ENCODE measurements around the gene ABCA6.

The ABCA6 gene

GRCh38 chr17:69056179-69056823 is 85.4 kb downstream of the ABCA6 start:
- H3K36me3 ChIP-seq (replicated peaks; ENCODE audit: low read depth, low read length), result no peaks in the 10 kb centered on the region
- peaks cover 6% of the 10 kb centered on the region for H3K4me1 ChIP-seq (ENCODE audit: low read length)
- H3K27ac ChIP-seq (ENCODE audit: low read length), result no peak overlapping the region
- TF ChIP-seq, protein P1, sequence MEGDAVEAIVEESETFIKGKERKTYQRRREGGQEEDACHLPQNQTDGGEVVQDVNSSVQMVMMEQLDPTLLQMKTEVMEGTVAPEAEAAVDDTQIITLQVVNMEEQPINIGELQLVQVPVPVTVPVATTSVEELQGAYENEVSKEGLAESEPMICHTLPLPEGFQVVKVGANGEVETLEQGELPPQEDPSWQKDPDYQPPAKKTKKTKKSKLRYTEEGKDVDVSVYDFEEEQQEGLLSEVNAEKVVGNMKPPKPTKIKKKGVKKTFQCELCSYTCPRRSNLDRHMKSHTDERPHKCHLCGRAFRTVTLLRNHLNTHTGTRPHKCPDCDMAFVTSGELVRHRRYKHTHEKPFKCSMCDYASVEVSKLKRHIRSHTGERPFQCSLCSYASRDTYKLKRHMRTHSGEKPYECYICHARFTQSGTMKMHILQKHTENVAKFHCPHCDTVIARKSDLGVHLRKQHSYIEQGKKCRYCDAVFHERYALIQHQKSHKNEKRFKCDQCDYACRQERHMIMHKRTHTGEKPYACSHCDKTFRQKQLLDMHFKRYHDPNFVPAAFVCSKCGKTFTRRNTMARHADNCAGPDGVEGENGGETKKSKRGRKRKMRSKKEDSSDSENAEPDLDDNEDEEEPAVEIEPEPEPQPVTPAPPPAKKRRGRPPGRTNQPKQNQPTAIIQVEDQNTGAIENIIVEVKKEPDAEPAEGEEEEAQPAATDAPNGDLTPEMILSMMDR (IDR thresholded peaks at IDR 0.05; ENCODE audit: low read depth, low read length), result no peak
- TF ChIP-seq EZH2phosphoT487 (IDR thresholded peaks at IDR 0.05; ENCODE audit: low read depth), result no peak
- H3K9me3 ChIP-seq (ENCODE audit: insufficient read depth, low read length), result peaks cover 4% of the 10 kb centered on the region; the same call in 1 of the 2 replicates
- H3K4me2 ChIP-seq (ENCODE audit: low read length), result no peak overlapping the region
- H3K27me3 ChIP-seq (ENCODE audit: low read depth, low read length), result no peaks in the 10 kb centered on the region
- H3K79me2 ChIP-seq (ENCODE audit: low read length), result no peaks in the 10 kb centered on the region
- H4K20me1 ChIP-seq (ENCODE audit: insufficient read depth, low read length), result no peaks in the 10 kb centered on the region
- H2AFZ ChIP-seq (ENCODE audit: low read depth, low read length), result no peak overlapping the region
- H3K9ac ChIP-seq (ENCODE audit: low read length), result no peak overlapping the region
- no peak overlapping the region for H3K4me3 ChIP-seq (ENCODE audit: low read length)

DNA sequence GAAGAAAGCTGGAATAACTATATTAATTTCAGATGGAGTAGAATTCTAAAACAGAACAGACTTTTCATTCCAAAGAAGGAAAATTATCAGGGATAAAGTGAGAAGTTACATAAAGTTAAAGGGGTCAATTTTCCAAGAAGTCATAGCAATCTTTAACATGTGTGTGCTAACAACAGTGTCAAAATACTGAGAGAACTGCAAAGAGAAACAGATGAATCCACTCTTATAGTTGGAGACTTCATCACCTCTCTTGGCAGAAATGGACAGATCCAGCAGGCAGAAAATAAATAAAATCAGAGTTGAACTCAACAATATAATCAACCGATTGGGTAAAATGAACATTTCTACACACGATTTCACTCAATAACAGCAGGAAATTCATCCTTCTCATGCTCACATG is 86.4 kb downstream of the ABCA6 start:
- Histone ChIP-seq H4K20me1 (ENCODE audit: insufficient read depth, low read length) (no peaks in the 10 kb centered on the region), H3K4me2 (ENCODE audit: low read length) (no peak overlapping the region), H3K27ac (ENCODE audit: low read length) (no peak overlapping the region)

DNA sequence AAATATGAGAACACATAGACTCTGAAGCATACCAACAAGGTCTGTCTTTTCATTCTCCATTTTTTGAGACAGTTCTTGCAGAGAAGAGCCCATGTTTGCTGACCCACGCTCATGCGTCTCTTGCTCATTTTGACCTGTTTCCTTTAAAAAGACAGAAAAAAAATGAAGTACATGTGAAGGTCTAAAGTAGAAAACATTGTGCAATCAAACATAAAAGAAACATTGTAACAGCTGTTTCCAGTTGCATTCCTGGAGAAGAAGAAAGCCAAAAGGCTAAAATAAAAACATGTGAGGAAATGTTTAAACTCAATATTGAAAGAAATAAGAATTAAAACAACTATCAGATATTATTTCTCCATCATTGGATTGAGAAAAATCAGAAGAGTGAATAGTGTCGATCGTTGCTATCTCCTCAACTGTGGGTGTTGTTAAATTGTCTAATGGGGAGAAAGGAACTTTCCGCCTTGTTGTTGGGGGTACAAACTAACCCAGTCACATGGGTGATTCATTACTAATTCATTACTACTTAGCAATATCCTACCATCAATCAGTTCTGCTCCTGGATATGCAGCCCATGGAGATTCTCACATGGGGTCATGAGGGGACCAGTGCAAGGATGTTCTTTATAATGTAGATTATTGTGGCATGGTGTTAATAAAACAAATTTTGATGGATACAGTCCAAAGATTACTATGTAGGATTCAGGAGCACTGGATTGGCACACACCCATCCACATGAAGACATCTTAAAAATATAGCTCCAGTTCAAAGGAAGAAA is 90.5 kb downstream of the ABCA6 start:
- H3K9me3 ChIP-seq (ENCODE audit: insufficient read depth, low read length), result no peaks in the 10 kb centered on the region
- H3K36me3 ChIP-seq (replicated peaks; ENCODE audit: low read depth, low read length), result no peaks in the 10 kb centered on the region
- no peak overlapping the region for H3K27ac ChIP-seq (ENCODE audit: low read length)
- no peaks in the 10 kb centered on the region for H3K4me1 ChIP-seq (ENCODE audit: low read length)
- H3K27me3 ChIP-seq (ENCODE audit: low read depth, low read length), result no peaks in the 10 kb centered on the region
- no peak overlapping the region for H3K4me2 ChIP-seq (ENCODE audit: low read length)
- no peak overlapping the region for H3K9ac ChIP-seq (ENCODE audit: low read length)
- TF ChIP-seq EZH2phosphoT487 (IDR thresholded peaks at IDR 0.05; ENCODE audit: low read depth), result no peak
- TF ChIP-seq, protein P1 (IDR thresholded peaks at IDR 0.05; ENCODE audit: low read depth, low read length), result no peak
- no peak overlapping the region for H3K4me3 ChIP-seq (ENCODE audit: low read length)
- H2AFZ ChIP-seq (ENCODE audit: low read depth, low read length), result no peak overlapping the region
- H3K79me2 ChIP-seq (ENCODE audit: low read length), result no peaks in the 10 kb centered on the region
- H4K20me1 ChIP-seq (ENCODE audit: insufficient read depth, low read length), result no peaks in the 10 kb centered on the region

More for the DNA sequence above, 86.4 kb downstream of the ABCA6 start:
- Histone ChIP-seq H3K79me2 (ENCODE audit: low read length) (no peaks in the 10 kb centered on the region), H2AFZ (ENCODE audit: low read depth, low read length) (no peak overlapping the region), H3K9me3 (ENCODE audit: insufficient read depth, low read length) (peaks cover 4% of the 10 kb centered on the region; the same call in 1 of the 2 replicates), H3K4me3 (ENCODE audit: low read length) (no peak overlapping the region), H3K36me3 (replicated peaks; ENCODE audit: low read depth, low read length) (no peaks in the 10 kb centered on the region), H3K4me1 (ENCODE audit: low read length) (no peaks in the 10 kb centered on the region), H3K27me3 (ENCODE audit: low read depth, low read length) (no peaks in the 10 kb centered on the region), H3K9ac (ENCODE audit: low read length) (no peak overlapping the region)
- TF ChIP-seq EZH2phosphoT487 (IDR thresholded peaks at IDR 0.05; ENCODE audit: low read depth), result no peak
- TF ChIP-seq, protein P1 (IDR thresholded peaks at IDR 0.05; ENCODE audit: low read depth, low read length), result no peak

- H3K9ac ChIP-seq (ENCODE audit: low read length), result no peak overlapping the region
- no peaks in the 10 kb centered on the region for H3K27me3 ChIP-seq (ENCODE audit: low read depth, low read length)
- no peaks in the 10 kb centered on the region for H4K20me1 ChIP-seq (ENCODE audit: insufficient read depth, low read length)
- no peaks in the 10 kb centered on the region for H3K4me1 ChIP-seq (ENCODE audit: low read length)
- no peak overlapping the region for H2AFZ ChIP-seq (ENCODE audit: low read depth, low read length)
- TF ChIP-seq EZH2phosphoT487 (IDR thresholded peaks at IDR 0.05; ENCODE audit: low read depth), result no peak
- TF ChIP-seq, protein P1 (IDR thresholded peaks at IDR 0.05; ENCODE audit: low read depth, low read length), result no peak
- H3K27ac ChIP-seq (ENCODE audit: low read length), result no peak overlapping the region
- H3K9me3 ChIP-seq (ENCODE audit: insufficient read depth, low read length), result no peaks in the 10 kb centered on the region
- H3K36me3 ChIP-seq (replicated peaks; ENCODE audit: low read depth, low read length), result no peaks in the 10 kb centered on the region
- H3K79me2 ChIP-seq (ENCODE audit: low read length), result no peaks in the 10 kb centered on the region
- no peak overlapping the region for H3K4me2 ChIP-seq (ENCODE audit: low read length)
- no peak overlapping the region for H3K4me3 ChIP-seq (ENCODE audit: low read length)
These were observed 93.1 kb downstream of the ABCA6 start for GRCh38 chr17:69048634-69049033.
